GM21447 (cell line): ENCODE measurements around the gene SLC43A3.
"Not testable (repeated sequence)": the region's sequence is repeated elsewhere in the genome, so short reads cannot be mapped to it uniquely, and the experiment has no call there.

Experiments
- ATAC-seq: cut with Tn5 transposase; IDR thresholded peaks from one replicate; pipeline ENCODE4 v1.9.1; 2021; ENCODE audit not compliant: unreplicated experiment

Gene SLC43A3

GRCh38 chr11:57407941-57408475 is 18.9 kb downstream of the SLC43A3 start:
- ATAC-seq: no peak

GRCh38 chr11:57407010-57407920 is 19.7 kb downstream of the SLC43A3 start:
- no peak for ATAC-seq

- peak; percentile 88 for ATAC-seq
These were observed 20.5 kb downstream of the SLC43A3 start for GRCh38 chr11:57406337-57406904.

- no peak for ATAC-seq
These were observed 21.6 kb downstream of the SLC43A3 start for GRCh38 chr11:57405271-57405860.

GRCh38 chr11:57403802-57404147 is 23.1 kb downstream of the SLC43A3 start:
- no peak for ATAC-seq

- ATAC-seq: not testable (repeated sequence)
These were observed 23.7 kb downstream of the SLC43A3 start for GRCh38 chr11:57403003-57403801.

- ATAC-seq: no peak
These were observed 24.5 kb downstream of the SLC43A3 start for GRCh38 chr11:57402188-57403002.

- no peak for ATAC-seq
These were observed 26.8 kb downstream of the SLC43A3 start for GRCh38 chr11:57399972-57400578.

GRCh38 chr11:57399221-57399620 is 27.7 kb downstream of the SLC43A3 start:
- ATAC-seq: no peak

- ATAC-seq: no peak
These were observed 29.4 kb downstream of the SLC43A3 start for GRCh38 chr11:57397394-57397990.

GRCh38 chr11:57396744-57397143 is 30.2 kb downstream of the SLC43A3 start:
- no peak for ATAC-seq

GRCh38 chr11:57395905-57396623 is 30.9 kb downstream of the SLC43A3 start:
- ATAC-seq: no peak

- no peak for ATAC-seq
These were observed 32.5 kb downstream of the SLC43A3 start for GRCh38 chr11:57394203-57394965.

GRCh38 chr11:57392763-57393105 is 34.2 kb downstream of the SLC43A3 start:
- no peak for ATAC-seq

GRCh38 chr11:57392066-57392762 is 34.7 kb downstream of the SLC43A3 start:
- ATAC-seq: no peak

GRCh38 chr11:57391539-57391938 is 35.4 kb downstream of the SLC43A3 start:
- no peak for ATAC-seq

- no peak for ATAC-seq
These were observed 35.8 kb downstream of the SLC43A3 start for GRCh38 chr11:57391111-57391510.
